Hepatocyte (in vitro differentiated cells): ENCODE results near the gene EML3. TPM values are rescaled to one million over a fixed set of nuclear protein-coding genes. Genes with fewer than 3 reads are reported as not detected.

Experiments used
- DNase-seq: peaks from one replicate; pipeline ENCODE4 v3.0.0-alpha.2; 2016; ENCODE audit warnings: low spot score
- H2AFZ ChIP-seq: fragments of 200-600 bp; sonication (generic); 2 replicates; pipeline ENCODE4 v1.6.0; 2016; ENCODE audit warnings: antibody characterized with exemption, mild to moderate bottlenecking
- H3K27ac ChIP-seq: fragments of 200-600 bp; sonication (generic); 2 replicates; pipeline ENCODE4 v1.5.1; 2016; ENCODE audit warnings: mild to moderate bottlenecking
- H3K27me3 ChIP-seq: fragments of 200-600 bp; sonication (generic); 2 replicates; pipeline ENCODE4 v1.6.1; 2016
- H3K36me3 ChIP-seq: fragments of 200-600 bp; sonication (generic); replicated peaks from 2 replicates; pipeline ENCODE4 v1.5.1; 2016; ENCODE audit warnings: low read depth; ENCODE audit not compliant: insufficient read depth
- H3K4me1 ChIP-seq: fragments of 200-600 bp; sonication (generic); 2 replicates; pipeline ENCODE4 v1.5.1; 2016; ENCODE audit warnings: mild to moderate bottlenecking, moderate library complexity; ENCODE audit not compliant: insufficient read depth
- H3K4me2 ChIP-seq: fragments of 200-600 bp; sonication (generic); 2 replicates; pipeline ENCODE4 v1.6.0; 2016
- H3K4me3 ChIP-seq: fragments of 200-600 bp; sonication (generic); 2 replicates; pipeline ENCODE4 v1.5.1; 2016; ENCODE audit warnings: mild to moderate bottlenecking
- H3K79me2 ChIP-seq: fragments of 200-600 bp; sonication (generic); 2 replicates; pipeline ENCODE4 v1.6.0; 2017; ENCODE audit warnings: mild to moderate bottlenecking
- H3K9me2 ChIP-seq: fragments of 200-600 bp; sonication (generic); replicated peaks from 2 replicates; pipeline ENCODE4 v1.6.0; 2017; ENCODE audit warnings: mild to moderate bottlenecking; ENCODE audit not compliant: insufficient read depth
- H3K9me3 ChIP-seq: fragments of 200-600 bp; sonication (generic); 2 replicates; pipeline ENCODE4 v1.5.1; 2016; ENCODE audit warnings: low read depth, mild to moderate bottlenecking
- H4K20me1 ChIP-seq: fragments of 200-600 bp; sonication (generic); 2 replicates; pipeline ENCODE4 v1.6.0; 2016; ENCODE audit warnings: mild to moderate bottlenecking; ENCODE audit not compliant: insufficient read depth, poor library complexity, severe bottlenecking
- EZH2 ChIP-seq: fragments of 200-600 bp; sonication (generic); IDR thresholded peaks from 2 replicates; pipeline ENCODE4 v1.6.1; 2016; ENCODE audit warnings: antibody characterized with exemption, mild to moderate bottlenecking, borderline replicate concordance
- EZH2phosphoT487 ChIP-seq: fragments of 200-600 bp; sonication (generic); IDR thresholded peaks from one replicate; pipeline ENCODE4 v1.6.1; 2018; ENCODE audit warnings: antibody characterized with exemption, mild to moderate bottlenecking, low read depth, moderate library complexity; ENCODE audit not compliant: unreplicated experiment, severe bottlenecking
- WGBS: methylation state at CpG from one replicate; pipeline ENCODE4 v1.1.6; 2016; ENCODE audit warnings: low lambda C conversion rate; ENCODE audit errors: missing lambda C conversion rate; 5-methylcytosine and 5-hydroxymethylcytosine counted together
- polyA plus RNA-seq: library from polyadenylated mRNA; unstranded; fragments of >200 nt; fragmentation: Nextera tagmentation; extraction: Ambion mirVana; gene quantifications from 2 replicates; pipeline ENCODE4 v1.2.1, GENCODE V29; 2016
- total RNA-seq: library from RNA; depleted of rRNA; stranded (reverse); fragments of >200 nt; gene quantifications from 2 replicates; pipeline ENCODE4 v1.2.3, GENCODE V29; 2014
- TF ChIP-seq, protein P1 (sequence below): fragments of 200-600 bp; sonication (generic); IDR thresholded peaks from 2 replicates; pipeline ENCODE4 v1.5.1; 2016; ENCODE audit warnings: antibody characterized with exemption, mild to moderate bottlenecking; ENCODE audit not compliant: poor library complexity

EML3 gene
- total and polyA plus RNA-seq, 2 experiments from 2014 or later, result 21.6 to 22.6 TPM

DNA sequence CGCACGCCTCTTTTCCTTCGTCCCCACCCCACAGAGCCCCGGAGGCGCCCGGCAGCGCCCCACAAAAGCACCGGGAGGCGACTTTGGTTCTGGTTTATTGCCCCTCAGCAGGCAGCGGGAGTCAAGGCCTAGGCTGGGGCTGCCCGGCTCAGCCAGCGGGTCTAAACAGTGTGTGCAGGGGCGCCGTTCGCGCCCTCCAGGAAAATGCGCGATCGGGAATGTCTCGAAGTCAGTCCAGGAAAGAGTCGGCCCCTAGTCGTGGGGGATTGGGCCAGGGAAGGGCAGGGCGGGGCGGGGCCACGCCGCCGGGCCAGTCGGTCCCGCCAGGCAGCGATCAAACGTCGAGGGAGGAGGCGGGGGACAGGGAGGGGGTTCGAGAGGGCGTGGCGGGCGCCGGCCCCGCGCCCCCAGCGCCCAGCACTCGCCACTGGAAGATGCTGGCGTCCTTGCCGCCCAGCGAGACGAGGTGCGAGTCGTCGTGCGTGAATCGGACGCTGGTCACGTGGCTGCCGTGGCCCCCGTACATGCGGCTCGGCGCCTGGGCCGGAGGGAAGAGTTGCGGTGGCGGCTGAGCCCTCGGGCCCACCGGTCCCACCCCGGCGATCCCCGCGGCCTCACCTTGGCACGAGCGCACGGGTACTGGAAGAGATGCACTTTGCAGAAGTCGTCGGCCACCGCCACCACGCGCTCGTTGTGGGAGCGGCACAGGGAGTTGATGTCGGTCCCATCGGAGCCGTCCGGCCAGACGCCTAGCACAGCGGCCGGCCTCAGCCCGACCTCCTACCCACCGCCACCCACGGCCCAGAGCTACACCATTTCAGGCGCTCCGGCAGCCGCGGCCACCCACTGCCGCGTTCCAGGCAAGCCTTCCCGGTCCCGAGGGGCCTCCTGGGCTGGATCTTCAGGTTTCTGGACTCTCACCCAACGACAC, 10.2 kb downstream of the EML3 start:
- Histone ChIP-seq H4K20me1 (peaks cover 16% of the 10 kb centered on the region), H3K4me2 (peak overlapping the region; percentile 85), H3K27me3 (no peaks in the 10 kb centered on the region), H3K4me1 (peaks cover 20% of the 10 kb centered on the region), H3K79me2 (peaks cover 37% of the 10 kb centered on the region), H3K36me3 (no peaks in the 10 kb centered on the region), H3K9me2 (no peaks in the 10 kb centered on the region), H3K9me3 (no peaks in the 10 kb centered on the region), H3K27ac (peak overlapping the region; percentile 81), H2AFZ (peak overlapping the region; percentile 64), H3K4me3 (peak overlapping the region; percentile 18)
- DNase-seq, result peak; percentile 68
- WGBS, result 9% methylated on average over 63 of the region's 96 CpGs
- no peak for TF ChIP-seq EZH2
- TF ChIP-seq, protein P1, sequence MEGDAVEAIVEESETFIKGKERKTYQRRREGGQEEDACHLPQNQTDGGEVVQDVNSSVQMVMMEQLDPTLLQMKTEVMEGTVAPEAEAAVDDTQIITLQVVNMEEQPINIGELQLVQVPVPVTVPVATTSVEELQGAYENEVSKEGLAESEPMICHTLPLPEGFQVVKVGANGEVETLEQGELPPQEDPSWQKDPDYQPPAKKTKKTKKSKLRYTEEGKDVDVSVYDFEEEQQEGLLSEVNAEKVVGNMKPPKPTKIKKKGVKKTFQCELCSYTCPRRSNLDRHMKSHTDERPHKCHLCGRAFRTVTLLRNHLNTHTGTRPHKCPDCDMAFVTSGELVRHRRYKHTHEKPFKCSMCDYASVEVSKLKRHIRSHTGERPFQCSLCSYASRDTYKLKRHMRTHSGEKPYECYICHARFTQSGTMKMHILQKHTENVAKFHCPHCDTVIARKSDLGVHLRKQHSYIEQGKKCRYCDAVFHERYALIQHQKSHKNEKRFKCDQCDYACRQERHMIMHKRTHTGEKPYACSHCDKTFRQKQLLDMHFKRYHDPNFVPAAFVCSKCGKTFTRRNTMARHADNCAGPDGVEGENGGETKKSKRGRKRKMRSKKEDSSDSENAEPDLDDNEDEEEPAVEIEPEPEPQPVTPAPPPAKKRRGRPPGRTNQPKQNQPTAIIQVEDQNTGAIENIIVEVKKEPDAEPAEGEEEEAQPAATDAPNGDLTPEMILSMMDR, result peak; percentile 9
- TF ChIP-seq EZH2phosphoT487, result no peak

DNA sequence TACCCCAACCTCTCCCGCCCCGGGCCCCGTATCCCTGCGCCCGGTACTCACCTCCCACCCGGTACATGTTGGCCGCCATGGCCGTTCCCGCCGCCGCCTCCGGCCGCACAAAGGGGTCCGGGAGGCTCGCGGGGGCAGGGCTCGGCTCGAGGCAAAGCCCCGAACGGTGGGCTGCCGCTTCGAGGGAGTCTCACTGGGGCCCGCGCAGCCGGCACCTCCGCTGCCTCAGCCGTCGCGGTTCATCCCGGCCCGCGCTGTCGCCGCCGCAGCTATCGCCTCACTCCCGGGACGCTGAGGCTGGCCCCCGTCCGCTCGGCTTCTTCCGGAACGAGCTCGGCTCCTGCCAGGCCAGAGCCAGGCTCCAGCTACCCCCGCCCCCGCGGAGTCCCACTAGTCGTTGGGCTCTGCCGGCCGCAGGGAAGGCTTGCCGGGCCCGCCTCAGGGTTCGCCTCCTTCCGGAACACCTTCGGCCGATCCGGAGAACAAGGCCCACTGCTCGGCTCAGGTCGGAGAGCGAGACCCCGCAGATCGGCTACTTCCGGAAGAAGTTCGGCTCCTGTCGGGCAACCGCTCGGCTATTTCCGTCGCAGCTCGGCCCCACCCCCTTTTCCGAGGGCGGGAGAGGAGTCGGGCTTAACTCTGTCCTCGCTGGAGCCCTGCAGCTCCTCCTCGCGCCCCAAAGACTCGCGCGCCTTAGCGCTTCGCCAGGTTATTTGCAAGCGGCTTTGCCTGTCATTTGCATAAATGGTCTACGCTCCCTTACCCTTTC, 11.0 kb downstream of the EML3 start, which contains the start of gene MTA2:
Gene MTA2 (minus strand): TSS at position 494 of the 769 bp plus-strand sequence. CDS start 415 bp downstream, at position 79.
- peak within 1 kb of the TSS; percentile 85 for H3K4me2 ChIP-seq
- H3K79me2 ChIP-seq, result peaks cover 39% of the 10 kb centered on the region
- no peaks in the 10 kb centered on the region for H3K36me3 ChIP-seq
- TF ChIP-seq EZH2phosphoT487 (no peak), EZH2 (no peak)
- TF ChIP-seq, protein P1, result no peak
- peak within 1 kb of the TSS; percentile 92 for H3K27ac ChIP-seq
- peaks cover 20% of the 10 kb centered on the region for H3K4me1 ChIP-seq
- DNase-seq, result peak; percentile 98
- no peaks in the 10 kb centered on the region for H3K9me2 ChIP-seq
- no peaks in the 10 kb centered on the region for H3K9me3 ChIP-seq
- H4K20me1 ChIP-seq, result peaks cover 16% of the 10 kb centered on the region
- H3K27me3 ChIP-seq, result no peaks in the 10 kb centered on the region
- H2AFZ ChIP-seq, result peak within 1 kb of the TSS; percentile 64
- 1% methylated on average over 79 of the region's 83 CpGs for WGBS
- peak within 1 kb of the TSS; percentile 39 for H3K4me3 ChIP-seq

DNA sequence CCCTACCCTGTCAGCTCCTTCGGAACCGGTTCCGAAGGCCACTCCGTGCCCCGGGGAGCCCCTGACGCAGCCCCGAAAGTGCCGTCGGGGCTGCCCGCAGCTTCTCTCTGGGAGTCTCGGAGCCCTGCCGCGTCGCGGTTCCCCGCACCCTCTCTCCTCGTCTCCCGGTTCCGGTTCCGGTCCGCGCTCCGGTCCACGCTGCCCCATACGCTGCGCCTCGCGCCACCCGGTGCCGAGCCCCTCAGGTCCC, 11.5 kb downstream of the EML3 start:
- H2AFZ ChIP-seq, result peak overlapping the region; percentile 53
- H3K9me2 ChIP-seq, result no peaks in the 10 kb centered on the region
- no peak for DNase-seq
- peaks cover 39% of the 10 kb centered on the region for H3K79me2 ChIP-seq
- H3K27me3 ChIP-seq, result no peaks in the 10 kb centered on the region
- peaks cover 16% of the 10 kb centered on the region for H4K20me1 ChIP-seq
- peak overlapping the region; percentile 92 for H3K27ac ChIP-seq
- no peak for TF ChIP-seq EZH2
- TF ChIP-seq EZH2phosphoT487, result no peak
- TF ChIP-seq, protein P1, result no peak
- H3K4me3 ChIP-seq, result peak overlapping the region; percentile 39
- no peaks in the 10 kb centered on the region for H3K9me3 ChIP-seq
- peaks cover 20% of the 10 kb centered on the region for H3K4me1 ChIP-seq
- 0% methylated on average over 7 of the region's 30 CpGs for WGBS
- H3K36me3 ChIP-seq, result no peaks in the 10 kb centered on the region
- peak overlapping the region; percentile 84 for H3K4me2 ChIP-seq
